ENCODE data around the gene TCF3.
"Not testable (repeated sequence)": the region's sequence is repeated elsewhere in the genome, so short reads cannot be mapped to it uniquely, and the experiment has no call there.

TCF3 gene

GRCh38 chr19:1668486-1669270 is 16.3 kb upstream of the TCF3 start:
- Histone ChIP-seq H3K27ac (no peak overlapping the region), H3K27me3 (peaks cover 86% of the 10 kb centered on the region), H3K4me1 (ENCODE audit: control insufficient read depth in 1 of 2, insufficient read depth in 1 of 2, low read depth in 1 of 2, low read length in 1 of 2) (peaks cover 0 to 7% of the 10 kb centered on the region in 2 experiments), H3K4me3 (ENCODE audit: low read depth in 1 of 2, low read length in 1 of 2) (no peak overlapping the region), H3K36me3 (no peaks in the 10 kb centered on the region), H3K9me3 (no peaks in the 10 kb centered on the region)
- TF ChIP-seq CTCF (IDR thresholded peaks at IDR 0.05): no peak

- no peaks in the 10 kb centered on the region for H3K36me3 ChIP-seq
- no peak overlapping the region for H3K4me3 ChIP-seq (ENCODE audit: low read depth in 1 of 2, low read length in 1 of 2)
- peaks cover 0 to 7% of the 10 kb centered on the region in 2 experiments for H3K4me1 ChIP-seq (ENCODE audit: control insufficient read depth in 1 of 2, insufficient read depth in 1 of 2, low read depth in 1 of 2, low read length in 1 of 2)
- no peak for TF ChIP-seq CTCF (IDR thresholded peaks at IDR 0.05)
- no peaks in the 10 kb centered on the region for H3K9me3 ChIP-seq
- H3K27ac ChIP-seq: no peak overlapping the region
- H3K27me3 ChIP-seq: peaks cover 80% of the 10 kb centered on the region
Observed at GRCh38 chr19:1668048-1668485, 15.7 kb upstream of the TCF3 start.

GRCh38 chr19:1665565-1666047 is 13.2 kb upstream of the TCF3 start:
- TF ChIP-seq CTCF (IDR thresholded peaks at IDR 0.05): no peak

GRCh38 chr19:1663852-1664251 is 11.4 kb upstream of the TCF3 start:
- Histone ChIP-seq H3K9me3 (no peaks in the 10 kb centered on the region), H3K4me3 (ENCODE audit: low read depth in 1 of 2, low read length in 1 of 2) (no peak overlapping the region), H3K36me3 (no peaks in the 10 kb centered on the region), H3K4me1 (ENCODE audit: control insufficient read depth in 1 of 2, insufficient read depth in 1 of 2, low read depth in 1 of 2, low read length in 1 of 2) (no peaks in the 10 kb centered on the region), H3K27me3 (peaks cover 49% of the 10 kb centered on the region), H3K27ac (no peak overlapping the region)
- no peak for TF ChIP-seq CTCF (IDR thresholded peaks at IDR 0.05)

More at GRCh38 chr19:1665565-1666047, 13.2 kb upstream of the TCF3 start:
- Histone ChIP-seq H3K27ac (no peak overlapping the region), H3K9me3 (no peaks in the 10 kb centered on the region), H3K36me3 (no peaks in the 10 kb centered on the region), H3K4me1 (ENCODE audit: control insufficient read depth in 1 of 2, insufficient read depth in 1 of 2, low read depth in 1 of 2, low read length in 1 of 2) (no peaks in the 10 kb centered on the region), H3K27me3 (peaks cover 56% of the 10 kb centered on the region), H3K4me3 (ENCODE audit: low read depth in 1 of 2, low read length in 1 of 2) (no peak overlapping the region)

- H3K4me3 ChIP-seq (ENCODE audit: low read depth in 1 of 2, low read length in 1 of 2): not testable (repeated sequence)
Observed at GRCh38 chr19:1663227-1663626, 10.8 kb upstream of the TCF3 start.

GRCh38 chr19:1661995-1662394 is 9.6 kb upstream of the TCF3 start:
- TF ChIP-seq CTCF (IDR thresholded peaks at IDR 0.05): no peak
- H3K36me3 ChIP-seq: no peaks in the 10 kb centered on the region
- H3K4me3 ChIP-seq (ENCODE audit: low read depth in 1 of 2, low read length in 1 of 2): no peak overlapping the region
- no peaks in the 10 kb centered on the region for H3K4me1 ChIP-seq (ENCODE audit: control insufficient read depth in 1 of 2, insufficient read depth in 1 of 2, low read depth in 1 of 2, low read length in 1 of 2)
- peaks cover 37% of the 10 kb centered on the region for H3K27me3 ChIP-seq
- no peaks in the 10 kb centered on the region for H3K9me3 ChIP-seq
- H3K27ac ChIP-seq: no peak overlapping the region

More at GRCh38 chr19:1663227-1663626, 10.8 kb upstream of the TCF3 start:
- H3K9me3 ChIP-seq; H3K36me3 ChIP-seq; H3K27ac ChIP-seq; H3K4me1 ChIP-seq (ENCODE audit: control insufficient read depth in 1 of 2, insufficient read depth in 1 of 2, low read depth in 1 of 2, low read length in 1 of 2): not testable (repeated sequence)
- peaks cover 49% of the 10 kb centered on the region for H3K27me3 ChIP-seq
